K562 (cell line): ENCODE measurements around the gene UGT2A2. TPM values are rescaled to one million over a fixed set of nuclear protein-coding genes. Genes with fewer than 3 reads are reported as not detected.

Experiments used
- ATAC-seq: fragments of 200-7000 bp; cut with Tn5 transposase; 3 replicates; pipeline ENCODE4 v1.9.1; 2020; ENCODE audit warnings: moderate library complexity
- BruUV-seq: library from RNA; stranded (reverse); fragments of 400-500 nt; replicated peaks from 2 replicates; lab custom pipeline; 2021; lab: Mats Ljungman, UMichigan
- CTCF ChIA-PET: fragments of 300-600 bp; formaldehyde crosslinking; extraction: SDS; loops from one replicate; lab custom pipeline; 2021; ENCODE audit warnings: low intra/inter-chr PET ratio; lab: Yijun Ruan, JAX
- POLR2A ChIA-PET: fragments of 300-600, 350-650 bp; sonication (Branson Sonifier 250); formaldehyde crosslinking; extraction: SDS; loops from one replicate; lab custom pipeline; 2021; ENCODE audit warnings: antibody characterized with exemption, inconsistent platforms; lab: Yijun Ruan, JAX
- DNase-seq, 4 experiments: peaks; one replicate each; pipeline versions ENCODE4 v3.0.0 to v3.0.0-alpha.2; 2011 to 2018; ENCODE audit warnings: low spot score in 3 of 4, mixed read lengths in 3 of 4; ENCODE audit errors: extremely low read depth in 1 of 4
- FAIRE-seq: peaks from 2 replicates; lab custom pipeline; 2011; peaks lifted over from hg19 to GRCh38; lab: Jason Lieb, UNC
- H2AFZ ChIP-seq: 2 replicates; pipeline ENCODE4 v1.6.0; 2011; ENCODE audit warnings: low read depth, low read length, control low read depth, inconsistent platforms
- H3K27ac ChIP-seq: fragments of 200-600 bp; 3 replicates; pipeline ENCODE4 v1.8.0; 2011; ENCODE audit warnings: low read depth, mild to moderate bottlenecking, control low read depth, inconsistent platforms, low read length, moderate library complexity, mixed read lengths; ENCODE audit errors: extremely low read depth
- H3K27me3 ChIP-seq, 2 experiments: fragments of 300-600 bp in 1 of 2; 2 replicates in 1 of 2; 3 replicates in 1 of 2; pipeline versions ENCODE4 v1.6.0 to v1.8.0; 2011; ENCODE audit warnings: inconsistent platforms in 2 of 2, low read length in 2 of 2, mild to moderate bottlenecking in 1 of 2, mixed read lengths in 1 of 2, moderate library complexity in 1 of 2; ENCODE audit not compliant: control insufficient read depth in 2 of 2, insufficient read depth in 2 of 2
- H3K36me3 ChIP-seq: fragments of 300-600 bp; 3 replicates; pipeline ENCODE4 v1.8.0; 2011; ENCODE audit warnings: mild to moderate bottlenecking, low read length, inconsistent platforms; ENCODE audit not compliant: control insufficient read depth, insufficient read depth
- H3K4me1 ChIP-seq, 2 experiments: fragments of 200-600 bp in 1 of 2; replicated peaks in 1 of 2; 2 replicates in 1 of 2; 3 replicates in 1 of 2; pipeline versions ENCODE4 v1.5.1 to v1.8.0; 2011; ENCODE audit warnings: inconsistent platforms in 2 of 2, low read length in 2 of 2, mild to moderate bottlenecking in 1 of 2, mixed read lengths in 1 of 2, moderate library complexity in 1 of 2; ENCODE audit not compliant: control insufficient read depth in 2 of 2, insufficient read depth in 2 of 2
- H3K4me2 ChIP-seq: 2 replicates; pipeline ENCODE4 v1.6.1; 2011; ENCODE audit warnings: low read length, control low read depth, inconsistent platforms, mixed read lengths; ENCODE audit not compliant: insufficient read depth
- H3K4me3 ChIP-seq: fragments of 200-600 bp; sonication (generic), shearing (Covaris generic); 2 replicates; pipeline ENCODE4 v1.5.1; 2016; ENCODE audit warnings: control low read depth, inconsistent platforms
- H3K79me2 ChIP-seq: fragments of 200-600 bp; 3 replicates; pipeline ENCODE4 v1.8.0; 2011; ENCODE audit warnings: low read length, inconsistent platforms; ENCODE audit not compliant: control insufficient read depth, insufficient read depth
- H3K9ac ChIP-seq, 2 experiments: 2 replicates each; pipeline versions ENCODE4 v1.6.0 to v1.6.1; 2011; ENCODE audit warnings: low read depth in 2 of 2, low read length in 2 of 2, control low read depth in 1 of 2, inconsistent platforms in 1 of 2, mild to moderate bottlenecking in 1 of 2, mixed read lengths in 1 of 2; ENCODE audit not compliant: insufficient read depth in 1 of 2
- H3K9me1 ChIP-seq: one replicate; pipeline ENCODE4 v1.6.0; 2011; ENCODE audit warnings: inconsistent platforms, mild to moderate bottlenecking, low read length, moderate library complexity; ENCODE audit not compliant: control insufficient read depth, insufficient read depth
- H3K9me3 ChIP-seq: replicated peaks from 2 replicates; pipeline ENCODE4 v1.5.1; 2011; ENCODE audit warnings: low read depth, low read length, inconsistent platforms; ENCODE audit not compliant: control insufficient read depth, insufficient read depth
- H4K20me1 ChIP-seq: replicated peaks from 2 replicates; pipeline ENCODE4 v1.6.1; 2011; ENCODE audit warnings: low read length, inconsistent platforms, mixed read lengths; ENCODE audit not compliant: control insufficient read depth, insufficient read depth
- ARNT ChIP-seq, 2 experiments: fragments of 450-650 bp; IDR thresholded peaks; 2 replicates each; pipeline ENCODE4 v1.6.1; 2016; ENCODE audit warnings: mild to moderate bottlenecking in 1 of 2
- HDAC6 ChIP-seq: IDR thresholded peaks from 2 replicates; pipeline ENCODE4 v1.6.1; 2012; ENCODE audit warnings: low read depth, mild to moderate bottlenecking, control low read depth, inconsistent platforms, low read length, moderate library complexity
- HDGF ChIP-seq: fragments of 450-650 bp; IDR thresholded peaks from 2 replicates; pipeline ENCODE4 v1.6.1; 2016
- KAT7 ChIP-seq: sonication (generic); formaldehyde crosslinking; IDR thresholded peaks from 2 replicates; pipeline ENCODE4 v1.8.0; 2022; ENCODE audit warnings: missing genetic modification reagents, mild to moderate bottlenecking, borderline replicate concordance
- NBN ChIP-seq: fragments of 450-650 bp; IDR thresholded peaks from 2 replicates; pipeline ENCODE4 v1.6.1; 2016; ENCODE audit warnings: low read depth, mild to moderate bottlenecking
- NRF1 ChIP-seq, 2 experiments: fragments of 450-650 bp; IDR thresholded peaks in 1 of 2; conservative IDR thresholded peaks in 1 of 2; 2 replicates each; pipeline ENCODE4 v1.6.1; 2014; ENCODE audit warnings: mild to moderate bottlenecking in 2 of 2
- PCBP1 ChIP-seq: fragments of 200-400 bp; formaldehyde crosslinking; IDR thresholded peaks from 2 replicates; pipeline ENCODE4 v1.6.1; 2018; ENCODE audit warnings: mild to moderate bottlenecking, low read depth, low read length; ENCODE audit not compliant: poor library complexity, severe bottlenecking
- SAFB2 ChIP-seq: fragments of 200-400 bp; formaldehyde crosslinking; IDR thresholded peaks from 2 replicates; pipeline ENCODE4 v1.6.1; 2018; ENCODE audit warnings: borderline replicate concordance, low read length, low read depth, moderate library complexity; ENCODE audit not compliant: severe bottlenecking
- STAT5B ChIP-seq: fragments of 250-450 bp; sonication (Bioruptor Pico); IDR thresholded peaks from 2 replicates; pipeline ENCODE4 v1.8.0; 2021; ENCODE audit warnings: mild to moderate bottlenecking, inconsistent platforms
- XRCC4 ChIP-seq: IDR thresholded peaks from one replicate; pipeline ENCODE4 v1.6.1; 2011; ENCODE audit not compliant: insufficient read depth, insufficient read length; ENCODE audit errors: extremely low read depth
- ZBTB17 ChIP-seq: fragments of 450-650 bp; formaldehyde crosslinking; IDR thresholded peaks from 2 replicates; pipeline ENCODE4 v1.4.0; 2020; ENCODE audit warnings: mild to moderate bottlenecking
- ZNF133 ChIP-seq: fragments of 250-450 bp; sonication (Bioruptor Pico); IDR thresholded peaks from 2 replicates; pipeline ENCODE4 v1.4.0; 2020; ENCODE audit warnings: mild to moderate bottlenecking
- ZNF384 ChIP-seq: IDR thresholded peaks from 2 replicates; pipeline ENCODE4 v1.6.1; 2012; ENCODE audit warnings: low read depth, low read length, improper control_type of control experiment
- ZNF561 ChIP-seq: fragments of 450-650 bp; formaldehyde crosslinking; conservative IDR thresholded peaks from 2 replicates; pipeline ENCODE4 v1.4.0; 2020; ENCODE audit warnings: mild to moderate bottlenecking, moderate library complexity
- whole genome bisulfite sequencing: fragments of 100-300 bp; shearing (Covaris generic); methylation state at CpG from one replicate; pipeline ENCODE4 v1.1.6; 2016; ENCODE audit warnings: low coverage, mixed read lengths; ENCODE audit not compliant: insufficient coverage; ENCODE audit errors: missing lambda C conversion rate; 5-methylcytosine and 5-hydroxymethylcytosine counted together
- in situ Hi-C: fragments of 300-500 bp; cut with MboI; formaldehyde crosslinking; loops from 4 replicates; pipeline ENCODE4 v1.15.0; 2018; ENCODE audit warnings: inconsistent platforms, mixed read lengths
- intact Hi-C: fragments of 100-400 bp; cut with micrococcal nuclease; formaldehyde crosslinking; loops from 2 replicates; pipeline ENCODE4 v1.14.2; 2022
- polyA plus RNA-seq, 8 experiments: library from polyadenylated mRNA; depleted of rRNA in 4 of 8; stranded (reverse) in 5 of 8; unstranded in 3 of 8; fragments of >200 nt; fragmentation: Nextera tagmentation in 2 of 8; fragmentation: Illumina TruSeq in 1 of 8; extraction: Ambion mirVana in 2 of 8; extraction: Trizol in 1 of 8; gene quantifications; 2 replicates each; pipeline versions ENCODE4 v1.2.1 to v1.2.3, GENCODE V29; 2011 to 2014; ENCODE audit warnings: inconsistent platforms in 1 of 8, missing spikeins in 1 of 8
- total RNA-seq, 7 experiments: library from RNA; depleted of rRNA in 6 of 7; stranded (reverse); fragments of >200 nt in 6 of 7; fragmentation: Illumina TruSeq in 2 of 7; extraction: Trizol in 2 of 7; gene quantifications; 2 replicates each; pipeline versions ENCODE4 v1.2.1 to v1.2.3, GENCODE V29; 2011 to 2021; ENCODE audit warnings: low replicate concordance in 1 of 7

Gene UGT2A2
- total and polyA plus RNA-seq, 9 of the 15 experiments (the other 6 are each of a cell fraction or from before 2014, with no cell fraction given) = not detected

DNA sequence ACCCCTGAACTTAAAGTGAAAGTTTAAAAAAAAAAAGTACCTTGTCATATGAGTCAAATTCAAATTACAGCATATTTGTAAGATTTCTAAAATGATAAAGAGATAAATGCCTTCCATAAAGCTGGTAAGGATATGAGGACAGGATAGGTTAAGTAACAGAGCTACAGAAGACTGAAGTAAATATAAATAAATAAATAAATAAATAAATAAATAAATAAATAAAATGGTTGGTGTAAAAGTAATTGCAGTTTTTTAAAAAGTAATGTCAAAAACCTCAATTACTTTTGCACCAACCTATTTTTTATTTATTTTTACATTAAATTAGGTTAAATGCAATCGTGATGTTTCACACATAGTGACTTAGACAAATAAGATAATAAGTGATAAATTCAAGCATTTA, 62.2 kb downstream of the UGT2A2 start:
- H3K27me3 ChIP-seq = no peaks in the 10 kb centered on the region
- no TSS peak for BruUV-seq
- WGBS = 0% methylated on average over 1 of the region's 1 CpG
- ChIA-PET POLR2A (no interaction called here), CTCF (no interaction called here)
- no peaks in the 10 kb centered on the region for H3K79me2 ChIP-seq
- H3K36me3 ChIP-seq = no peaks in the 10 kb centered on the region
- H3K4me3 ChIP-seq = no peak overlapping the region
- in situ Hi-C loops = no loop called here
- no peak for DNase-seq
- no peak overlapping the region for H3K27ac ChIP-seq
- TF ChIP-seq ZNF384 (no peak), KAT7 (CRISPR knock-in tag) (no peak), HDGF (no peak), NRF1 (conservative IDR thresholded peaks at IDR 0.05 in 1 of 2, IDR thresholded peaks at IDR 0.05 in 1 of 2) (no peak), HDAC6 (no peak), XRCC4 (no peak), ARNT (IDR thresholded peaks at IDR 0.05) (no peak), SAFB2 (no peak), ZNF133 (no peak), NBN (no peak), PCBP1 (no peak), STAT5B (CRISPR knock-in tag) (no peak), ZNF561 (CRISPR knock-in tag) (no peak), ZBTB17 (CRISPR knock-in tag) (no peak)
- intact Hi-C loops = no loop called here
- no peaks in the 10 kb centered on the region for H3K4me1 ChIP-seq
- 0 out of 2 replicates have a peak, but pooled peaks cover 2% of the 10 kb centered on the region for H3K9me3 ChIP-seq
- H4K20me1 ChIP-seq = no peaks in the 10 kb centered on the region
- H3K9ac ChIP-seq = no peak overlapping the region
- ATAC-seq = no peak
- no peak overlapping the region for H2AFZ ChIP-seq
- no peak overlapping the region for H3K4me2 ChIP-seq
- no peak for FAIRE-seq
- no peaks in the 10 kb centered on the region for H3K9me1 ChIP-seq
